ENCODE measurements around the gene TSNAX. TPM values are rescaled to one million over a fixed set of nuclear protein-coding genes. Genes with fewer than 3 reads are reported as not detected.

The TSNAX gene
- total RNA-seq, 2 experiments from 2014 or later = 37.6 to 38.0 TPM

DNA sequence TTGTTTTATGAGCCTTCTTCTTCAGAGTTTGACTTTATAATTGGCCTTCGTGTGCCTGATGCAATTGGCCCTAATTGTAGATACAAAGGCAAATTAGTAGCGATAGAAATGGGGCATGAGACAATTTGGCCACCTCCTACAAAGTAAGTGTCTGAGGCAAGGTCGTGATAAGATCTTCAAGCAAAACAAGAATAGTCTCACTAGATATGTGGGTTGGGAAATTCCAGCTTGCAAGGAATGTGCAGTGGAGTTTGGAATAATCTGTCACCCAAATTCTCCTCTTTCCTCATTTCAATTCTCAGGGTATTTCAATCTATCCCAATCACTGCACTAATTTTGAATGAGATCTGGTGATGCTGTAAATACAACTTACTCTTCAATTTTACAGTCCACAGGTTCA lies 11.4 kb upstream of the TSNAX start:
- intact Hi-C loops (cut with micrococcal nuclease) = no loop called here
- Mint-ChIP-seq H3K36me3 (ENCODE audit: low read depth) (no peaks in the 10 kb centered on the region), H3K27me3 (peaks cover 5% of the 10 kb centered on the region), H3K9me3 (no peaks in the 10 kb centered on the region), H3K4me1 (ENCODE audit: low read depth) (no peaks in the 10 kb centered on the region), H3K27ac (no peak overlapping the region), H3K4me3 (no peak overlapping the region)
- no peak for ATAC-seq
- DNase-seq = no peak
- no peak for TF ChIP-seq CTCF (IDR thresholded peaks at IDR 0.05)
- ChIA-PET POLR2A (no interaction called here), CTCF (no interaction called here)

DNA sequence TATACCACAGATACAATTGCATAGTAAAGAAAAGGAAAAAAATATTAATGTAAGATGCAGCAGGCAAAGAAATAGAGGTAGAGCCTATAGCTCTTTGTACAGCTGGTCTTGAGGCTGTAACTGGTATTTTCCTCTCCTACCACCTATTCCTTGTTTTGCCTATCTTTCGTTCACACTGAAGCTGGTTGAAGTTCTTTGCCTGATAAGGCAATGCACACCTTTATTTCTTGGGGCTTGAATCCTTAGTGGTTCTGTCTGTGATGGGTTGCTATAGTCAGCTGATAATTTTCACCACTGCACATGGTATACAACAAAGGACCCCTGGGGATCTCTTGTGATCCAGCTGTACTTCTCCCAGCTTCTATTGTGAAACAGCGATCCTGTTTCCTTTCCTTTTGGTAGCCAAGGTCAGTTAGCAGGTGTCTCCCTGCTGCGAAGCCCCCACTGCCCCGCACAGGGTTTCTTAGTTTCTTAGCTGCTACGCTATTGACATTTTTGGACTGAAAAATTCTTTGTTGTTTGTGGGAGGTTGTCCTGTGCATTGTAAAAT lies 9.9 kb upstream of the TSNAX start:
- Mint-ChIP-seq H3K36me3 (ENCODE audit: low read depth) (no peaks in the 10 kb centered on the region), H3K4me1 (ENCODE audit: low read depth) (no peaks in the 10 kb centered on the region), H3K9me3 (no peaks in the 10 kb centered on the region), H3K27ac (no peak overlapping the region), H3K27me3 (peaks cover 5% of the 10 kb centered on the region), H3K4me3 (no peak overlapping the region)
- ChIA-PET POLR2A (interaction anchor here (1.3 kb wide), 1 partner anchor 9 kb away, joined by 5 read pairs; the partner anchor contains the start of gene TSNAX), CTCF (interaction anchor here (1.0 kb wide), 1 partner anchor 99 kb away, joined by 3 read pairs; no protein-coding TSS in a partner anchor)
- intact Hi-C loops (cut with micrococcal nuclease) = no loop called here
- ATAC-seq (no peak), DNase-seq (no peak)
- TF ChIP-seq CTCF (IDR thresholded peaks at IDR 0.05) = no peak

DNA sequence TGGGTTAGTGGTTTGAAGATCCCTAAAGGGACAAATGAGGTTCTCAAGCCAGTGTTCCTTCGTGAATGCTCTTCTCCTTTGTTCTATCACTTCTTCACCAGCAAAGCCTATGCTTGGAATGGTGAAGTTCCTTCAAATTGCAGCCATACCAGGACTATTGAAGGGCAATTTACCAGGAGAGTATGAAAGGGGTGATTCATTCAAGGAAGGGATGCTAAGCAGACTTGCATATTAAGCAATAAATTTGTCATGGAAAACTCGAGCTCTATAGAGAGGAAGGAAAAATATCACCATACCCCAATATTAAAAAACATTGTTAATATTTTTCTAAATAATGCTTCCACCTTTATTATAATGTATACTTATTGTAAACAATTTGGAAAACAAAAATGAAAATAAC lies 9.3 kb upstream of the TSNAX start:
- Mint-ChIP-seq H3K9me3 (no peaks in the 10 kb centered on the region), H3K27ac (no peak overlapping the region), H3K4me1 (ENCODE audit: low read depth) (no peaks in the 10 kb centered on the region), H3K36me3 (ENCODE audit: low read depth) (no peaks in the 10 kb centered on the region), H3K4me3 (no peak overlapping the region), H3K27me3 (peaks cover 5% of the 10 kb centered on the region)
- intact Hi-C loops (cut with micrococcal nuclease) = no loop called here
- ATAC-seq (no peak), DNase-seq (no peak)
- ChIA-PET POLR2A (interaction anchor here (1.3 kb wide), 1 partner anchor 9 kb away, joined by 5 read pairs; the partner anchor contains the start of gene TSNAX), CTCF (interaction anchor here (1.0 kb wide), 1 partner anchor 100 kb away, joined by 3 read pairs; no protein-coding TSS in a partner anchor)
- no peak for TF ChIP-seq CTCF (IDR thresholded peaks at IDR 0.05)

DNA sequence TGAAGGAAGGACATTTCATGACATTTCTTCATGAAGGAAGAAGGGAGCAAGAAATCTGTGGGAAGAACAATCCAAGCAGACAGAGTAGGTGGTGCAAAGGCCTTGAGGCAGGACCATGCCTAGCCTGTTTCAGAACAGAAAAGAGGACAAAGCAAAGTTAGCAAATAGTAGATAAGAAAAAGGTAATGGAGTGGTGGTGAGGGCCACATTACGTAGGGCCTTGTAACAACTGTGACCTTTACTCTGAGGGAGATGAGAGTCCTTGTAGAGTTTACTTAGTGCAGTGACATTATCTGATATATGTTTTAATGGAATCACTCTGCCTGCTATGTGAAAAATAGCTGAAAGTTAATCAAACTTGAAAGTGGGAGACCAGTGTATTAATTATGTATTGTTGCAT lies 6.4 kb upstream of the TSNAX start:
- no peak for DNase-seq
- peaks cover 5% of the 10 kb centered on the region for H3K4me1 Mint-ChIP-seq (ENCODE audit: low read depth)
- CTCF ChIA-PET = no interaction called here
- H3K36me3 Mint-ChIP-seq (ENCODE audit: low read depth) = no peaks in the 10 kb centered on the region
- intact Hi-C loops (cut with micrococcal nuclease) = no loop called here
- H3K9me3 Mint-ChIP-seq = no peaks in the 10 kb centered on the region
- H3K4me3 Mint-ChIP-seq = no peak overlapping the region
- H3K27me3 Mint-ChIP-seq = peaks cover 5% of the 10 kb centered on the region
- no peak for TF ChIP-seq CTCF (IDR thresholded peaks at IDR 0.05)
- ATAC-seq = no peak
- POLR2A ChIA-PET = no interaction called here
- no peak overlapping the region for H3K27ac Mint-ChIP-seq

GRCh38 chr1:231522931-231523642 lies 5.4 kb upstream of the TSNAX start:
- DNase-seq = no peak
- ATAC-seq = no peak
- Mint-ChIP-seq H3K27ac (no peak overlapping the region), H3K36me3 (ENCODE audit: low read depth) (no peaks in the 10 kb centered on the region), H3K4me3 (no peak overlapping the region), H3K27me3 (peaks cover 2% of the 10 kb centered on the region), H3K4me1 (ENCODE audit: low read depth) (peaks cover 12% of the 10 kb centered on the region), H3K9me3 (no peaks in the 10 kb centered on the region)
- TF ChIP-seq CTCF (IDR thresholded peaks at IDR 0.05) = no peak
- ChIA-PET POLR2A (no interaction called here), CTCF (no interaction called here)
- intact Hi-C loops (cut with micrococcal nuclease) = no loop called here
